Endometrial microvascular endothelial cells (primary cell): ENCODE data around the gene SCAF4. TPM values are rescaled to one million over a fixed set of nuclear protein-coding genes. Genes with fewer than 3 reads are reported as not detected.
"Not testable (repeated sequence)": the region's sequence is repeated elsewhere in the genome, so short reads cannot be mapped to it uniquely, and the experiment has no call there.

Experiments
- in situ Hi-C: cut with HindIII; loops from 2 replicates; pipeline ENCODE4 v1.10.0; 2017; ENCODE audit warnings: low sequenced_read_pairs, low pct_unique_long_range_greater_than_20kb; ENCODE audit errors: inconsistent ontology term
- total RNA-seq: library from RNA; depleted of rRNA; stranded (reverse); fragments of >200 nt; gene quantifications from one replicate; pipeline ENCODE4 v1.2.3, GENCODE V29; 2015; ENCODE audit errors: inconsistent ontology term

The SCAF4 gene
- total RNA-seq, 1 donor from 2014 or later, result 12.7 TPM

DNA sequence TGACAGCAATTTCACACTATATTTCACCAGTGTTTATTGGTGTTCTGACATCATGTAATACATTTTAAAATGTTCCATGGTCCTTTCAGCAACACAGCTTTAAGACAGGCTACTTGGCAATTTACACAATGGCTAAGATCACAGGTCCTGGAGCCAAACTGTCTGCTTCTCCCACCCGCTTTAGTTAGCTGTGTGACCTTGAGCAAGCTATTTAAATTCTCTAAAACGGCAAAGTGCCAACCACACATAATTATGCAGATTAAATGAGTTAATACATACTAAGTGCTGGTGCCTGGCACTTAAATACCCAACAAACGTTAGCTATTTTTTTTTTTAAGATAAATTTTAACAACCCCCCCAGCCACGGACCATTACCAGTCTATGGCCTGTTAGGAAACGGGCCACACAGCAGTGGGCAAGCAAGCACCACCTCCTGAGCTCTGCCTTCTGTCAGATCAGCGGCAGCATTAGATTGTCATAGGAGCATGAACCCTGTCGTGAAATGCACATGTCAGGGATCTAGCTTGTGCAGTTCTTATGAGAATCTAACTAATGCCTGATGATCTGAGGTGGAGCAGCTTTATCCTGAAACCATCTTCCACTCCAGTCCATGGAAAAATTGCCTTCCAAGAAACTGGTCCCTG, 45.5 kb downstream of the SCAF4 start:
- in situ Hi-C loops, result no loop called here

GRCh38 chr21:31684918-31685317, 47.0 kb downstream of the SCAF4 start:
- in situ Hi-C loops, result no loop called here

DNA sequence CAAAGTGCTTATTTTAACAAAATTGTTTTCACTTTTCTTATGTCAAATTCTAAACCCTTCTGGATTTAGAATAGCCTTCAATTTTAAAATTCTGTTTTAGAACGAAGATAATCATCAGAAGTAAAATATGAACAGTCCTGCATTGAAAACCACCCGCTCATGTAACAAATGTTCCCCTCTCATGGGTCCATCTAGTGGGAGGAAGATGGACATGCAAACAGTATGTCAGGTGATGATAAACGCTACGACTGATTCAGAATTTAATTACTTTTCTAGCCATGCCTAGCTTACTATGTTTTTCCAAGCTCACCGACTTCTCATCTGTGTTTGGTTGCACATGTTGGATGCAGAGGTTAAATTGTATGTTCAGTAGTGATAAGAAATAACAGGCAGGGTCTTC, 48.9 kb downstream of the SCAF4 start:
- in situ Hi-C loops, result no loop called here

GRCh38 chr21:31682620-31683019, 49.3 kb downstream of the SCAF4 start:
- in situ Hi-C loops, result no loop called here

GRCh38 chr21:31678478-31678877, 53.4 kb downstream of the SCAF4 start:
- in situ Hi-C loops, result no loop called here

- in situ Hi-C loops, result no loop called here
Observed at GRCh38 chr21:31677047-31677446, 54.9 kb downstream of the SCAF4 start.

DNA sequence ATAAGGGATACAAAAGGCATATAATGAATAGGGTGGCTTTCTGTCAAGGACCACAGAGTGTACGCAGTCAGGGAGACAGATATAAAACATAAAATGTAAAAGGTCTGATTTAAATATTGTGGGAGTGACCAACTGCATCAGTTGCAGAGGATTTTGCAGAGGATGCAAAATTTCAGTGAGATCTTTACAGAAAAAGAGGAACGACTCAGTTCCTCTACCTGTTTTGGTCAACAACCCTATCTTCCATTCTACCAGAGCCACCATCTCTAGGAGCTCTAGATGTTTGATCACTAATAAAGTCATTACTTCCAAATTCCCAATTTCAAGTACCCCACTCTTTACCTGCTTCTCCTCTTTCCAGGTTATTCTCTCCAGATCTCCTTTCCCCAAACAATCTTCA, 56.0 kb downstream of the SCAF4 start:
- in situ Hi-C loops, result no loop called here

DNA sequence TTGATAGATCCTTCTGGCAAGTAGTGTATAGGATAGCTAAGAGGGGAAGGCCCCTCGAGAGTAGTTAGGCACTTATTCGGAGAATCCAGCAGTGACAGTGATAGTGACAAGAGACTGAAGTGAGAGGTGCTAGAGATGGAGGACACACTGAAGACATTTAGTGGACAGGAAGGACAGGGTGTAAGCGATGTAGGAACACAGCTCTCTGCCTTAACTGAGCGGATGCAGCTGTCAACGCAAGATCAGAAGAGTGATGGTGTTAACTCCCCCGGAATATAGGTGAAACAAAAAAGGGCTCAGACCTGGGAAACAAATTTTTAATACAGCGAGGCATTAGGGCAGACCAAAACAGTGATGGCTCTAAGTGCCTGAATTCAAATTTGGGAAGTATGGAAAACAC, 56.6 kb downstream of the SCAF4 start:
- in situ Hi-C loops, result no loop called here

GRCh38 chr21:31673321-31673912, 58.5 kb downstream of the SCAF4 start:
- in situ Hi-C loops, result no loop called here

- in situ Hi-C loops, result no loop called here
Observed at GRCh38 chr21:31671931-31672330, 60.0 kb downstream of the SCAF4 start.

DNA sequence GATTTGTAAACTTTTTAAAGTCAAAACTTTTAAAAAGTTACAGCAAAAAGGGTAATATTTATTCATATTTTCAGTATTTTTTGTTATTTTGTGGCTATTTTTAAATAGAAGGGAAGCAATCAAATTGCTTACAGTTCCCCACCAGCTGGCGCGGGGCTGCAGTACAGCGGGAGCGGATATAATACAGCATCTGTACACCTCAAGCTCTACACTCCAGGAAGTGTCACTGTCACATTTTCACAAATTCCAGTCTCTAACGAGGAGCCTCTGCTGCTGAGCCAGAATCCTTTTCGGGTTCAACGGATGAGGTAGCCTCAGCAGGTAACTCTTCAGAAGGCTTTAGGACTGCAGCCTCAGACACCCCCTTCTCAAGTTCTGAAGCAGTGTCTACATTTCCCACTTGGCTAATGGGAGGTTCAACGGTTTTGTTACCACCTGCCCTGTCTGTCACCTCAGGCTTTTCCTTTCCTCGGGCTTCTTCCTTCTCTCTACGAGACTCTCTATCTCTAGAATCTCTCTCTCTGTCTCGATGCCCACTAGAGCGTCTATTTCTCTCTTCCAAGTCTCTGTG, 60.7 kb downstream of the SCAF4 start:
- in situ Hi-C loops, result no loop called here

GRCh38 chr21:31670070-31670469, 61.8 kb downstream of the SCAF4 start:
- in situ Hi-C loops, result no loop called here

- in situ Hi-C loops, result no loop called here
Observed at GRCh38 chr21:31668651-31669491, 63.0 kb downstream of the SCAF4 start.

- in situ Hi-C loops, result no loop called here
Observed at GRCh38 chr21:31667639-31668038, 64.3 kb downstream of the SCAF4 start.

GRCh38 chr21:31667132-31667531, 64.8 kb downstream of the SCAF4 start:
- in situ Hi-C loops, result no loop called here

- in situ Hi-C loops, result no loop called here
Observed at GRCh38 chr21:31666445-31667010, 65.4 kb downstream of the SCAF4 start.

DNA sequence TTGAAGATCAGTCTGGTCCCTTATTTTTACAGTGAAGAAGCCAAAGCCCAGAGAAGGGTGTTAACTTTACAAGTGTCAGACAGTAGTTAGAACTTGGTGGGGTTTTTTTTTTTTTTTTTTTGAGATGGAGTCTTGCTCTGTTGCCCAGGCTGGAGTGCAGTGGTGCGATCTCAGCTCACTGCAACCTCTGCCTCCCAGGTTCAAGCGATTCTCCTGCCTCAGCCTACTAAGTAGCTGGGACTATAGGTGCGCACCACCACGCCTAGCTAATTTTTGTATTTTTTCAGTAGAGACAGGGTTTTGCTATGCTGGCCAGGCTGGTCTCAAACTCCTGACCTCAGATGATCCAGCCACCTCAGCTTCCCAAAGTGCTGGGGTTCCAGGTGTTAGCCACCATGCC, 66.0 kb downstream of the SCAF4 start:
- in situ Hi-C loops, result not testable (repeated sequence)

- in situ Hi-C loops, result no loop called here
Observed at GRCh38 chr21:31665397-31665796, 66.5 kb downstream of the SCAF4 start.

- in situ Hi-C loops, result no loop called here
Observed at GRCh38 chr21:31663584-31664249, 68.2 kb downstream of the SCAF4 start.
